GM10248 (cell line): ENCODE results near the gene EMC8.

Experiments used
- CTCF ChIA-PET: fragments of 300-600 bp; sonication (Branson Sonifier 250); formaldehyde crosslinking; extraction: SDS; loops from one replicate; lab custom pipeline; 2021; ENCODE audit warnings: antibody characterized with exemption; lab: Yijun Ruan, JAX
- POLR2A ChIA-PET: fragments of 350-650 bp; sonication (Branson Sonifier 250); formaldehyde crosslinking; extraction: SDS; loops from one replicate; lab custom pipeline; 2020; ENCODE audit warnings: antibody characterized with exemption; lab: Yijun Ruan, JAX
- DNase-seq: peaks from one replicate; pipeline ENCODE4 v3.0.0; 2012; ENCODE audit errors: extremely low spot score
- TF ChIP-seq, protein P1 (sequence below): IDR thresholded peaks from 2 replicates; pipeline ENCODE4 v1.5.1; 2012; ENCODE audit warnings: mild to moderate bottlenecking, low read depth; ENCODE audit errors: extremely low read depth, missing control alignments, control extremely low read depth

Gene EMC8

DNA sequence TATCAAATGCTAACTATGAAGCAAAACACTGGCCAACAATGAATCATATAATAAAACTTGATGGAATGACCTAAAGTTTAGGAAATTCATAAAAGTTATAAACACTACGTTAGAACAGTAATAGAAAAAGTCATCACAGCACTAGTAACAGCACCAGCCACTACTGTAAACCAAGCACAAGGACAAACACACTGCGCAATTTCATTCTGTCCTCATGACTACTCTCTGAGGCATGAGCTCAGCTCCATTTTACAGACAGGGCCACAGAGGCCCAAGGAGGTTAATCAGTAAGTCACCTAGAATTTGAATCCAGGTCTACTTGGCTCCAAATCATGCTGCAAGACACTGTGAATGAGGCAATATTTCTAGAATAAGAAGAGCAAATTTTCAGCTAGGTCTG, 13.4 kb downstream of the EMC8 start:
- ChIA-PET POLR2A (no interaction called here), CTCF (interaction anchor here (0.7 to 1.4 kb wide), 3 partner anchors 13 to 230 kb away, joined by 3 to 4 read pairs (median 3); no protein-coding TSS in a partner anchor)
- no peak for DNase-seq
- TF ChIP-seq, protein P1, sequence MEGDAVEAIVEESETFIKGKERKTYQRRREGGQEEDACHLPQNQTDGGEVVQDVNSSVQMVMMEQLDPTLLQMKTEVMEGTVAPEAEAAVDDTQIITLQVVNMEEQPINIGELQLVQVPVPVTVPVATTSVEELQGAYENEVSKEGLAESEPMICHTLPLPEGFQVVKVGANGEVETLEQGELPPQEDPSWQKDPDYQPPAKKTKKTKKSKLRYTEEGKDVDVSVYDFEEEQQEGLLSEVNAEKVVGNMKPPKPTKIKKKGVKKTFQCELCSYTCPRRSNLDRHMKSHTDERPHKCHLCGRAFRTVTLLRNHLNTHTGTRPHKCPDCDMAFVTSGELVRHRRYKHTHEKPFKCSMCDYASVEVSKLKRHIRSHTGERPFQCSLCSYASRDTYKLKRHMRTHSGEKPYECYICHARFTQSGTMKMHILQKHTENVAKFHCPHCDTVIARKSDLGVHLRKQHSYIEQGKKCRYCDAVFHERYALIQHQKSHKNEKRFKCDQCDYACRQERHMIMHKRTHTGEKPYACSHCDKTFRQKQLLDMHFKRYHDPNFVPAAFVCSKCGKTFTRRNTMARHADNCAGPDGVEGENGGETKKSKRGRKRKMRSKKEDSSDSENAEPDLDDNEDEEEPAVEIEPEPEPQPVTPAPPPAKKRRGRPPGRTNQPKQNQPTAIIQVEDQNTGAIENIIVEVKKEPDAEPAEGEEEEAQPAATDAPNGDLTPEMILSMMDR: no peak

DNA sequence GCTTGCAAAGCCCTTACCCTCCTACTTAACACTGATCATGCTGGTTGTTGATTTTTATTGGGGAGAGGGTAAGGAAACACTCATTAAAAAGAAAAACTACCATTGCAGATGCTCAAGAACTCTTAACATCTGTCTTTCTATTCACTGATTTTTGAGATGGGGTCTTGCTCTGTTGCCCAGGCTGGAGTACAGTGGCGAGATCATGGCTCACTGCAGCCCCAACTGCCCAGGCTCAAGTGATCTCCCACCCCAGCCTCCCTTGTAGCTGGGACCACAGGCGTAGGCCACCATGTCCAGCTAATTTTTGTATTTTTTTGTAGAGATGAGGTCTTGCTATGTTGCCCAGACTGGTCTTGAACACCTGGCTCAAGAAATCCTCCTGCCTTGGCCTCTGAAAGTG, 14.5 kb downstream of the EMC8 start:
- DNase-seq: no peak
- TF ChIP-seq, protein P1: no peak
- CTCF ChIA-PET: no interaction called here
- POLR2A ChIA-PET: no interaction called here

DNA sequence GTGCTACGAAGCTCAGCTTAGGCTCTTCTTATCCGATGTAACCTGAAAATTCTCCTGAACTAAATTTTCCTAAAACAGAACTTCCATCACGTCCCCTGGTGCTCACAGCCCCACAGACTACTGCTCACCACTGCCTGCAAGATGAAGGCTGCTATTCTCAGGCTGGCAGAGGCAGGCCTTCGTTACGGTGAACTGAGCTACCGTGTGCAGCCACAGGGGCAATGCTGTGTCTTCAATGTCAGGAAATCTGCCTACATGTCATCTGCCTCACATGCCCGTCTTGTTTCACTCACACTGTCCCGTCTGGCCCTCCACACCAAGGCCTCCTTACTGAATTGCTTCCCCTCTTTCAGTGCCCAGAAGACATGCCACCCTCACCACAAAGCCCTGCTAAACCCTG, 15.9 kb downstream of the EMC8 start:
- TF ChIP-seq, protein P1: no peak

DNA sequence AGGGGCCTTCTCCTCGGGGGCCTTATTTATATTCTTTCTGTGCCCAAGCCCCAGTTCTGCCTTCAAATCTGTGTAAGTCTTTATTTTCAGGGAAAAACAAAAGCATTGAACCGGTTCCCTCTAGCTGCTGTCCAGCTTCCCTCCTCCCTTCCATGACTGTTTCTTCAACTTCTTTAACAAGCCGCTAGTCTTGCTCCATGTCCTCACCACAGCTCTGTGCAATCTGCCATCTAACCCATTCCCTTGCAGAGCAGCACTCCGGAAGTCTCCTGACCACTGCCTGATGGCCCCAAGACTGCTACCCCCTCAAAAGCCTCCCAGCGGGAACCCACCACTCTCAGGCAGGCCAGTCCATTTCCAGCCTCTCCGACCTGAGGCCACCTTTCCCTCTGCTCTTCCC, 16.9 kb downstream of the EMC8 start:
- no peak for DNase-seq
- POLR2A ChIA-PET: no interaction called here
- CTCF ChIA-PET: interaction anchor here (2.0 kb wide), 1 partner anchor 20 kb away, joined by 5 read pairs; no protein-coding TSS in a partner anchor
- TF ChIP-seq, protein P1: no peak

More for the DNA sequence above, 15.9 kb downstream of the EMC8 start:
- ChIA-PET POLR2A (no interaction called here), CTCF (interaction anchor here (2.0 kb wide), 1 partner anchor 19 kb away, joined by 5 read pairs; no protein-coding TSS in a partner anchor)
- no peak for DNase-seq

- no peak for DNase-seq
- TF ChIP-seq, protein P1: no peak
- ChIA-PET CTCF (interaction anchor here (2.0 kb wide), 1 partner anchor 21 kb away, joined by 5 read pairs; no protein-coding TSS in a partner anchor), POLR2A (interaction anchor here (0.6 kb wide), 1 partner anchor 29 kb away, joined by 3 read pairs; no protein-coding TSS in a partner anchor)
Observed at GRCh38 chr16:85781695-85782370, 17.5 kb downstream of the EMC8 start.

- DNase-seq: no peak
- ChIA-PET POLR2A (no interaction called here), CTCF (interaction anchor here (0.9 kb wide), 1 partner anchor 13 kb away, joined by 4 read pairs; no protein-coding TSS in a partner anchor)
- TF ChIP-seq, protein P1: no peak
Observed at GRCh38 chr16:85781156-85781555, 18.2 kb downstream of the EMC8 start.
